MM.1S (cell line): ENCODE data around the gene DDX50.
"Not testable (repeated sequence)": the region's sequence is repeated elsewhere in the genome, so short reads cannot be mapped to it uniquely, and the experiment has no call there.

Experiments used
- DNase-seq: peaks from one replicate; pipeline ENCODE4 v3.0.0-alpha.2; 2015
- H2AFZ ChIP-seq: fragments of 300-600 bp; sonication (generic); 2 replicates; pipeline ENCODE4 v1.6.0; 2016; ENCODE audit warnings: antibody characterized with exemption, low read length
- H3F3A ChIP-seq: fragments of 300-600 bp; sonication (generic); 2 replicates; pipeline ENCODE4 v1.6.1; 2016; ENCODE audit warnings: mild to moderate bottlenecking, antibody characterized with exemption, low read length, moderate library complexity, mixed read lengths; ENCODE audit not compliant: insufficient read depth
- H3K27ac ChIP-seq: fragments of 300-600 bp; sonication (generic); 2 replicates; pipeline ENCODE4 v1.5.1; 2016; ENCODE audit warnings: mild to moderate bottlenecking, low read length
- H3K27me3 ChIP-seq: fragments of 300-600 bp; sonication (generic); replicated peaks from 2 replicates; pipeline ENCODE4 v1.6.0; 2016; ENCODE audit warnings: low read length; ENCODE audit not compliant: insufficient read depth
- H3K36me3 ChIP-seq: fragments of 300-600 bp; sonication (generic); replicated peaks from 2 replicates; pipeline ENCODE4 v1.6.1; 2016; ENCODE audit warnings: mild to moderate bottlenecking, low read length, mixed read lengths; ENCODE audit not compliant: insufficient read depth
- H3K4me1 ChIP-seq: fragments of 300-600 bp; sonication (generic); 2 replicates; pipeline ENCODE4 v1.6.1; 2016; ENCODE audit warnings: low read length, mixed read lengths
- H3K4me2 ChIP-seq: fragments of 300-600 bp; sonication (generic); 2 replicates; pipeline ENCODE4 v1.6.0; 2016; ENCODE audit warnings: low read depth, low read length
- H3K4me3 ChIP-seq: fragments of 300-600 bp; sonication (generic); 2 replicates; pipeline ENCODE4 v1.5.1; 2016; ENCODE audit warnings: low read length, mixed read lengths
- H3K79me2 ChIP-seq: fragments of 300-600 bp; sonication (generic); 2 replicates; pipeline ENCODE4 v1.6.1; 2016; ENCODE audit warnings: mixed run types, low read length, mixed read lengths
- H3K9ac ChIP-seq: fragments of 300-600 bp; sonication (generic); 2 replicates; pipeline ENCODE4 v1.6.1; 2016; ENCODE audit warnings: low read length, mixed read lengths
- H3K9me2 ChIP-seq: fragments of 300-600 bp; sonication (generic); replicated peaks from 2 replicates; pipeline ENCODE4 v1.6.1; 2016; ENCODE audit warnings: mild to moderate bottlenecking, low read length, mixed read lengths; ENCODE audit not compliant: insufficient read depth
- H3K9me3 ChIP-seq: fragments of 300-600 bp; sonication (generic); replicated peaks from 2 replicates; pipeline ENCODE4 v1.6.1; 2016; ENCODE audit warnings: mild to moderate bottlenecking, low read length, mixed read lengths; ENCODE audit not compliant: insufficient read depth
- H4K20me1 ChIP-seq: fragments of 300-600 bp; sonication (generic); 2 replicates; pipeline ENCODE4 v1.6.1; 2016; ENCODE audit warnings: mild to moderate bottlenecking, low read length, moderate library complexity, mixed read lengths; ENCODE audit not compliant: insufficient read depth
- CTCF ChIP-seq: fragments of 300-600 bp; sonication (generic); IDR thresholded peaks from 2 replicates; pipeline ENCODE4 v1.5.1; 2016; ENCODE audit warnings: antibody characterized with exemption, low read length, mixed read lengths
- EZH2 ChIP-seq: fragments of 300-600 bp; sonication (generic); optimal IDR thresholded peaks from 2 replicates; pipeline ENCODE3; 2017; ENCODE audit warnings: low read depth, mild to moderate bottlenecking, antibody characterized with exemption, low read length, mixed read lengths
- EZH2phosphoT487 ChIP-seq: fragments of 300-600 bp; sonication (generic); IDR thresholded peaks from 2 replicates; pipeline ENCODE4 v1.6.1; 2018; ENCODE audit warnings: antibody characterized with exemption, low read length

The DDX50 gene

GRCh38 chr10:68934994-68935393 is 33.9 kb downstream of the DDX50 start:
- no peaks in the 10 kb centered on the region for H3K79me2 ChIP-seq
- no peak overlapping the region for H3K27ac ChIP-seq
- no peak overlapping the region for H2AFZ ChIP-seq
- no peaks in the 10 kb centered on the region for H3K9me2 ChIP-seq
- no peak for DNase-seq
- H3K4me1 ChIP-seq, result no peaks in the 10 kb centered on the region
- TF ChIP-seq CTCF (no peak), EZH2 (no peak), EZH2phosphoT487 (no peak)
- H3K36me3 ChIP-seq, result 0 out of 2 replicates have a peak, but pooled peaks cover 4% of the 10 kb centered on the region
- H4K20me1 ChIP-seq, result no peaks in the 10 kb centered on the region
- H3K27me3 ChIP-seq, result no peaks in the 10 kb centered on the region
- no peak overlapping the region for H3K4me2 ChIP-seq
- no peaks in the 10 kb centered on the region for H3F3A ChIP-seq
- H3K9me3 ChIP-seq, result no peaks in the 10 kb centered on the region
- no peak overlapping the region for H3K4me3 ChIP-seq
- H3K9ac ChIP-seq, result no peak overlapping the region

- Histone ChIP-seq H3K9me2 (no peaks in the 10 kb centered on the region), H4K20me1 (no peaks in the 10 kb centered on the region), H3K79me2 (no peaks in the 10 kb centered on the region), H3K4me2 (no peak overlapping the region), H3K27ac (no peak overlapping the region), H3K4me3 (no peak overlapping the region), H3K4me1 (no peaks in the 10 kb centered on the region), H3K9me3 (no peaks in the 10 kb centered on the region), H3K9ac (no peak overlapping the region), H3K27me3 (no peaks in the 10 kb centered on the region), H3K36me3 (peaks cover 4% of the 10 kb centered on the region; the same call in 1 of the 2 replicates), H3F3A (no peaks in the 10 kb centered on the region), H2AFZ (no peak overlapping the region)
- TF ChIP-seq EZH2phosphoT487, result no peak
- no peak for TF ChIP-seq CTCF
- TF ChIP-seq EZH2, result no peak
- no peak for DNase-seq
These were observed 37.0 kb downstream of the DDX50 start for GRCh38 chr10:68938117-68938516.

GRCh38 chr10:68938884-68939283 is 37.8 kb downstream of the DDX50 start:
- peaks cover 7% of the 10 kb centered on the region; the same call in 1 of the 2 replicates for H3K36me3 ChIP-seq
- no peak overlapping the region for H3K9ac ChIP-seq
- H3K4me3 ChIP-seq, result no peak overlapping the region
- no peak overlapping the region for H2AFZ ChIP-seq
- no peaks in the 10 kb centered on the region for H3K27me3 ChIP-seq
- H3F3A ChIP-seq, result no peaks in the 10 kb centered on the region
- H3K79me2 ChIP-seq, result no peaks in the 10 kb centered on the region
- H4K20me1 ChIP-seq, result no peaks in the 10 kb centered on the region
- no peaks in the 10 kb centered on the region for H3K9me3 ChIP-seq
- no peaks in the 10 kb centered on the region for H3K9me2 ChIP-seq
- H3K27ac ChIP-seq, result no peak overlapping the region
- TF ChIP-seq EZH2, result no peak
- TF ChIP-seq EZH2phosphoT487, result no peak
- TF ChIP-seq CTCF, result no peak
- no peak overlapping the region for H3K4me2 ChIP-seq
- no peak for DNase-seq
- H3K4me1 ChIP-seq, result no peaks in the 10 kb centered on the region

GRCh38 chr10:68940917-68941316 is 39.8 kb downstream of the DDX50 start:
- H3F3A ChIP-seq, H3K4me3 ChIP-seq, H3K27ac ChIP-seq, H3K27me3 ChIP-seq, H3K9ac ChIP-seq, H3K9me3 ChIP-seq, H3K4me1 ChIP-seq, H2AFZ ChIP-seq, H3K4me2 ChIP-seq, DNase-seq, H3K79me2 ChIP-seq, H3K9me2 ChIP-seq, H3K36me3 ChIP-seq, H4K20me1 ChIP-seq: not testable (repeated sequence)
